GM18867 (cell line): ENCODE data around the gene PSMB7.
"Not testable (repeated sequence)": the region's sequence is repeated elsewhere in the genome, so short reads cannot be mapped to it uniquely, and the experiment has no call there.

Experiments used
- ATAC-seq: cut with Tn5 transposase; IDR thresholded peaks from one replicate; pipeline ENCODE4 v1.9.1; 2021; ENCODE audit warnings: mild to moderate bottlenecking, moderate library complexity; ENCODE audit not compliant: unreplicated experiment

The PSMB7 gene

DNA sequence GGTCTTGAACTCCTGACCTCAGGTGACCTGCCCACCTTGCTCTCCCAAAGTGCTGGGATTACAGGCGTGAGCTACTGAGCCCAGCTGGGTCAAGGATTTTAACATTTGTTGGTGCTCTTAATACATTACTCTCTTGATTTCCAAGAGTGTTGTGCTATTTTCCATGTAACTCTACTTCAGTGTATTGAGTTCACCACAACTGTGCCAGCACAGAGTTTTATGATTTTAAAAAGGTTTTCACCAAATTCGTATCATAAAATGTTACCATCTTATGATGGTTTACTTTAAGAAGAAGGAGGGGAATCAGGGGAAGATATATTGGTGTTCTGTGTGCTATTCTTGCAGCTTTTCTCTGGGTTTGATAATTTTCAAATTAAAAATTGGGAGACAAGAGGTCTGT is 28.4 kb upstream of the PSMB7 start:
- no peak for ATAC-seq

DNA sequence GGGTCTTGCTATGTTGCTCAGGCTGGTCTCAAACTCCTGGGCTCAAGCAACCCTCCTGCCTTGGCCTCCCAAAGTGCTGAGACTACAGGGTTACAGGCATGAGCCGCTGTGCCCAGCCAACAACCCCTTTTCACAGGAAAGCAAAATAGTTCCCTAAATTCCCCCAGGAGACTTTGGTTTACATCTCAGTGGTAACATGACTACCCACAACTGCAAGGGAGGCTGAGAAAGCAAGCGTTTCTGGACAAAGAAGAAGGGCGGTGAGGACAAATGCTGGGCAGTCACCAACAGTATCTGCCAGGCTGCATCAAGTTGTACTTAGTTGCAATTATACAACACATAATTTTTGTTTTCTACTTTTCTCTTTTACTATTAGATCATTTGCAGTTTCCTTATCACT is 27.6 kb upstream of the PSMB7 start:
- ATAC-seq = no peak

DNA sequence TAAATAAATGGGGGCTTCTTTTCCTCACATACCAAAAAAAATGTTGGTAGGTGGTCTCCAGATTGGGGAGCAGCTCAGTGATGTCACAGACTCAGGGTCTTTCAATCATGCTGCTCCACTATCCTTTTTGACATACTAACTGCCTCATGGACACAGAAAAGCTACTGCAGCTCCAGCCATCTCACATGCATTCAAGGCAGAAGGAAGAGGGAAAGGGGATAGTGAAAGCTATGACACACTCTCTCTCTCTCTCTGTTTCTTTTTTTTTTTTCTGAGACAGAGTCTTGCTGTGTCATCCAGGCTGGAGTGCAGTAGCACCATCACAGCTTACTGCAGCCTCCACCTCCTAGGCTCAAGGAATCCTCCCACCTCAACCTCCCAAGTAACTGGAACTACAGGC is 27.1 kb upstream of the PSMB7 start:
- no peak for ATAC-seq

DNA sequence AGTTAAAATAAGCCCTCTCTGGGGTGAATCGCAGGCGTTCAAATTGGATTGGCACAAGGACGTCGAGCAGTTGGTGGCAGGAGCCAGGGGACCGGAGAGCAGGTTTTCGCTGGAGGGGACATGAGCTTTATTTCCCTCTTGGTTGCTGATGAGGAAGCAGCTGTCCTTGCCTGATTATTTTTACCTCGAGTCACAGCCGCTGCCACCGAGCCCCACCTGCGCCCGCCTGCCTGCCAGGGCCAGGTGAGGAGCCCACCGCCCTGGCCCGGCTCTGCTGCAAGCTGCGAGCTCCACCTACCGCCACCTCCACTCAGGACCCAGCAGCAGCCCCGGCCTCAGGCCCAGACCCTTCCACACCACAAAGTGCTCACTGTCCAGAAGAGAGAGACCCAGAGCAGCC is 26.0 kb upstream of the PSMB7 start:
- ATAC-seq = no peak

DNA sequence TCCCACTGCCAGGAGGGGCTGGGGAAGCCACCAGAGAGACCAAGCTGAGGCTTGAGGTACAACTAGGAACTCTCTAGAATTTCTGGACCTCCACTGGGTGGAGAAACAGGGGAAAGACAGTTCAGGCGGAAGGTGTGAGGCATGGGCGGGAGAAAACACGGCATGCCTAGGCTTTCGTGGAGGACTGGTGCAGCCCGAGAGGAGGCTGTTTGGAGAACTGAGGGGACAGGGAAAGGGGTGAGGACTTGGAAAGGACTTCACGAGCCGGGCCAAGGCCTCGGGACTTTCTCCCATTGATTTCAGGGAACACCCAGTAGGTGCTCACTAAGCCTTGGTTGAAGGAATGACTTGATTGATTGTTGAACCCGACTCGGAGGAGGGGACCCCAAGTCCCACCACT is 25.5 kb upstream of the PSMB7 start:
- ATAC-seq = no peak

DNA sequence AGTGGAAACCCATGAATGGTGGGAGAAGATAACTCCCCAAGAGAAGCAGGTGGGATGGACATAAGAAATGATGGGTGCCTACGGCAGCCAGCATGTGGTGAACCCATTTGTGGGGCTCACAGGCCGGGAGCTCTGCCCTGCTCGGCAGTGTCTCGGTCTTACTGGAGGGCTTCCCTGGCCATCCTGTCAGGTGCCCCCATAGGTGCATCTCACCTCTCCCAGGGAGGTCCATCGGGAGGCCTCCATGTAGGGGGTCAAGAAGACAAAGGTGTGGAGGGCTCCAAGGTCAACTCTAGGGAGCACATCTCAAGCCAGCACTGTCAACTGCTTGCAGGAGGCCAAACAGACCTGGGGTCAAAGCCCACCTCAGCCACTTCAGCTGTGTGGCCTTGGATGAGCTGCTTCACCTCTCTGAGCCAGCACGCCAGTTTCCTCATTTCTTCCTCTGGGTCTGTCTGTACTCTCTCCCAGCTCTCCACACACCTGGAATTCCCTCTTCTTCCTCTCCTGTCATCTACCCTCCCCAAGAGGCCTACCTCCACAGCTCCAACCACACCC is 24.5 kb upstream of the PSMB7 start:
- ATAC-seq = no peak

DNA sequence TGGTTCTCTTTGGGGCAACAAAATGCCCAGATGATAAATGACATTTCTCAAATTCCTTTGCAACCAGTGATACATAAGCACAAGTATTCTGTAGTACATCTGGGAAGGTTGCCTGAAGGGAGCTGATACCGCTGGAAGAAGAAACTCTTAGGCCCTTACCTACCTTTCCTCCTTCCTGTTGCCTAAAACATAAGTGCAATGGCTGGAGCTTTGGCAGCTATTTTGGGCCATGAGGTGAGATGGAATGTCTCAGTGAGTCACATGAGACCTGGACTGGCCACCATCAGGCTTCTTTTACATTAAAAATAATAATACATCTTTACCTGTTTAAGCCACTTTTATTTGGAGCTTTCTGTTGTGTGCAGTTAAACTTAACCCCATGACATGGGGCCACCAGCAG is 23.8 kb upstream of the PSMB7 start:
- no peak for ATAC-seq

DNA sequence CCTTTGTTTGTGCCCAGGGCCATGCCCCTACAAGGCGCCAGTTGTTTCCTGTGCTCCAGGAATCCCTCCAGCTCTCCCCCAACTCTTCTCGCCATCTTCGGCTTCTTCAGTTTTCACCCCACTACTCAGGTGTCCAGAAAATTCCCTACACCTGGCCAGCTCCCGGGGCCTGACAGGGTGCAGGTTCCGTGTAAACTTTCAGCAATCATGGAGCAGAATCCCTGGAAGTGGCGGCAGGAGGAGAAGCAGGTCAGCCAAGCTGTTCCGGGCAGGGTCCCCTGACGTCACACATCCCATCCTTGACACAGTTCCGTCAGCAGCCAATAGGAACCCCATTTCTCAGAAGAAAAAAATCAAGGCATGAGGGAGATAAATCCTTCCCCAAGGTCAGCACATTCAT is 22.8 kb upstream of the PSMB7 start:
- ATAC-seq = no peak

DNA sequence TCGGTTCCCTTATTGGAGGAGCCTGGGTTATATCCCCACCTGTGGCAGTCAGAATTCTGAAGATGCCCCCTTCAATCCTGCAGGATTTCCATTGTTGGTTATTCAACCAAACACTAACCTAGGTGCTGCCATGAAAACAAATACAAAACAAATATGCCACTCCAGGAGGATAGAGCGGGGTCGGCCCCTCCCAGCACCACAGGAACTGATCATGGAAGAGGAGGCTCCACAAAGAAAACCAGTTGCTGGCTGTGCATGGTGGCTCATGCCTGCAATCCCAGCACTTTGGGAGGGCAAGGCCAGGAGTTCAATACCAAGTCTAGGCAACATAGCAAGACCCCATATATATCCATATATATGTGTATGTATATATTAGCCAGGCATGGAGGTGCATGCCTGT is 21.8 kb upstream of the PSMB7 start:
- ATAC-seq = no peak

DNA sequence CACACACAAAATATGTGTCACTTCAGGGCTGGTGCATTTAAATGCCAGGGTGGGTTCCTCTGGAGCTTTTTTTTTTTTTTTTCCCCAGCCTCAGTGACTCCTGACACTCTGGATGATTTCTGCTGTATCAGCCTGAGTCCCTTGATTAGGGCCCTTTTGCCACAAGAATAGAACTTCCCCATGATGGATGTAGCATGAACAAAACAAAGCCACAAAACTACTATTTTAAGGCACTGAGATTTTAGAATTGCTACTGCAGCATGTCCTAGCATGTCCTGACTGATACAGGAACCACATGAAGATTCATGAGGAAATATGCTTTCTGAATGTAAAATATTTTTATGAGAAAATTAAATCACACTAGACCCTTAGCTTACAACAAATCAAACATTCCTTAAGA is 21.1 kb upstream of the PSMB7 start:
- ATAC-seq = no peak

DNA sequence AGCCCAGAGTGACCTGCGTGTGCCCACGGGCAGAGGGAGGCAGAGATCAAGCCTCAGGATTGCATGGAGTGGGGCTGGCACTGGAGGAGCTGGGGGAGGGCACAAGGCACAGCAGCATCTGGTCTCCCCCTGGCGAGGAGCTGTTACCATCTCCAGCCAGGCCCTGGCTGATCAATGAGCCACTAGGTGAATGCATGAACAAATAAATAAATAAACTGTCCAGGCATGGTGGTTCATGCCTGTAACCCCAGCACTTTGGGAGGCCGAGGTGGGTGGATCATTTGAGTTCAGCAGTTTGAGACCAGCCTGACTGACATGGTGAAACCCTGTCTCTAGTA is 14.3 kb upstream of the PSMB7 start:
- no peak for ATAC-seq

DNA sequence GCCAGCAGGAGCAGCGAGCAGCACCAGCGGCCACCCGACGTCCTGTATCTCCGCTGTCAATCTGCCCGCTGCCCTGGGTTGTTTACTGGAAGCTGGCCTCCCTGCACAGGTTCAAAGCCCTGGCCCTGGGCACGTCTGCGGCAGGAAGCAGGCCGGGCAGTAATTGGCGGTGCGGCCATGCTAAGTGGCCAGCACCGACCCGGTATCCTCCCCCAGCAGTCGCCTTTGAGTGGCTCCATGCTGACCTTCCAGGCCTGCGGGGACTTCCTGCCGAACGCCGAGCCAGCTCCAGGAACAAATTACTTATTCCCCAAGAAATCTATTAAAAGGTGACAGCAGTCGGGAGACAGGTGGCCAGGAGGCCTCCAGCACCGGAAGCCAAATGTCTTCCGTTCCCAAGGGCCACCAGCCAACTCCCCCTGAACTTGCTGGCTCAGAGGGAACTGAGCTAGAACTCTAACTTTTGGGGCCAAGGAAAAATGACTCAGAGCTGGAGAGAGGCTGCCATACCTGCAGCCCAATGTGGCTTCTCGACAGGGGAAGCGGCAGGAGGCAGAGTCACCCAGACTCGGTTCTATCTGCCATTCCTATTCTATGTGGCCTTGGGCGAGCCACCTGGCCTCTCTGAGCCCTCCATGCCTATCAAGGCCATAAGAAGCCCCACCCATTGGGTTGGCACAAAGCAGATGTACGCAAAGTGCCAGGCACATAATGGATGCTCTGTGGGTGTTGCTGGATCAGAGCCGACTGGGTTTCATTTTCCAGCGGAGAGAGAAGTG is 13.7 kb upstream of the PSMB7 start:
- no peak for ATAC-seq

DNA sequence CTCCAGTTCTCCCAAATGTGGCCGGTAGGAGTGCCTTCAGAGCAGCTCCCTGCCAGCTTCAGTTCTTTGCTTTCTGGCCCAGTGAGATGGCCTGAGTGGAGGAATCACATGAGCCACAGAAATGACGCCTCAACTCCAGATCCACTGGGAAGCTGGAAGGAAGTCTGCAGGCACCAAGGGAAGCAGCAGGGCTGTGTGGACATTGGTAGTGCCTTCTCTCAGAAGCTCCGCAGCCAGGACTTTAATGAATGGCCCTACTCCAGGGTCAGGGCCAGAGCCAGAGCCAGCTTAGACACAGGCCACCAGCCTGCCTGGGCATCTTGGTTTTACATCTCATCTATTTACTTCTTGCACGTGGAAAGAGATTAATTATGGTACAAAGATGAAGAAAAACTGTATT is 12.0 kb upstream of the PSMB7 start:
- no peak for ATAC-seq

DNA sequence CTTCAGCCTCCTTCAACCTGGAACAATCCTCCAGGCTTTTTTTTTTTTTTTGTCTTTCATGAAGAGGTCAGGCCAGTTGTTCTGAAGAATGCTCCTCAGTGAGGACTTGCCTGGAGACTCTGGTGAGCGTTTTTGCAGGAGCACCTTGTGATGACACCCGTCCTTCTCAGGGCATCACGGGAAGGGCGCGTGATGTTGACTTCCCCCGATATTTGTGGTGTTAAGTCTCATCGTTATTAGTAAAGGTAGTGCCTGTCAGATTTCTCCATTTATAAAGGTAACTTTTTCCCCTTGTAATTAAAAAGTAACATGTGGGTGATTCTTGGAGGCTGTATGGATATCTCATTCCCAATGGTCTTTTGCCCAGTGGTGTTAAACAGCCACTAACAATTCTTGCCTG is 11.1 kb upstream of the PSMB7 start:
- no peak for ATAC-seq

DNA sequence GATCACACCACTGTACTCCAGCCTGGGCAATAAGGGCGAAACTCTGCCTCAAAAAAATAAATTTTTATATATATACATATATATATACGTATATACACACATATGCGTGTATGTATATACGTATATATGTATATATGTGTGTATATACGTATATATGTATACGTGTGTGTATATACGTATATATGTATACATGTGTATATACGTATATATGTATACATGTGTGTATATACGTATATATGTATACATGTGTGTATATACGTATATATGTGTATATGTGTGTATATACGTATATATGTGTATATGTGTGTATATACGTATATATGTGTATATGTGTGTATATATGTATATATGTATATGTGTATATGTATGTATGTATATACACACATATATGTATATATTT is 10.5 kb upstream of the PSMB7 start:
- not testable (repeated sequence) for ATAC-seq

DNA sequence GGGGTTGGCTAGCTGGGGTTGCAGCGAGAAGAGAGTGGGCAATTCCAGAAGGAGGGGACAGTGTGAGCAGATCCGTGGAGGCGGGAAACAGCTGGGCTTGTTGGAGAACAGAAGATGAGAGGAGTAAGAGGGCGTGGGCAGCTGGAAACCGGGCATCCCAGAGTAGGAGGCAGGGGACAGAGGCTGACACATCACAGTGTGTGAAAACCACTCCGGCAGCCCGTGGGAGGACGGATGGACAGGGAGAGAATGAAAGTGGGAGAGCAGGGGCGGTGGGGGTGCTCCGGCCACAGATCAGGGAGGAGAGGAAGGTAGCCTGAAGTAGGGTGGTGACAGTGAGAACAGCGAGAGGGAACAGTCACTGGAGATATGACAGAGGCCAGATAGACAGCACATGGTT is 8.3 kb upstream of the PSMB7 start:
- no peak for ATAC-seq

DNA sequence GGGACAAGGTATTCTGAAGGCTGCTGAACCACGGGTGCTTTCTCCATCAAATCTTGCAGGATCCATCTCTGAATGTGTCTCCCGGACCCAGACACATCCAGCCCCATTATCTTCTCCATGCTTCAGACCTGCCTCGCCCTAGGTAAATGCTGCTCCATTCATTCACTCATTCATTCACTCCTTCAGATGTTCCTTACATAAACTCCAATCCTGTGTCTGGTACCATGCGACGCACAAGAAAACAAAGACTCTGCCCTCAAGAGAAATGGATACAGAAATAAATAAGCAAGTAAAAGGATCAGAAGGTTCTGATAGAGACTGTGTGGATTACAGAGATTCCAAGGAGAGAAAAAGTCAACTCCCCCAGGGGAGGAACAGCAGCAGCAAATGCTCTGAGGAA is 7.9 kb upstream of the PSMB7 start:
- ATAC-seq = no peak

DNA sequence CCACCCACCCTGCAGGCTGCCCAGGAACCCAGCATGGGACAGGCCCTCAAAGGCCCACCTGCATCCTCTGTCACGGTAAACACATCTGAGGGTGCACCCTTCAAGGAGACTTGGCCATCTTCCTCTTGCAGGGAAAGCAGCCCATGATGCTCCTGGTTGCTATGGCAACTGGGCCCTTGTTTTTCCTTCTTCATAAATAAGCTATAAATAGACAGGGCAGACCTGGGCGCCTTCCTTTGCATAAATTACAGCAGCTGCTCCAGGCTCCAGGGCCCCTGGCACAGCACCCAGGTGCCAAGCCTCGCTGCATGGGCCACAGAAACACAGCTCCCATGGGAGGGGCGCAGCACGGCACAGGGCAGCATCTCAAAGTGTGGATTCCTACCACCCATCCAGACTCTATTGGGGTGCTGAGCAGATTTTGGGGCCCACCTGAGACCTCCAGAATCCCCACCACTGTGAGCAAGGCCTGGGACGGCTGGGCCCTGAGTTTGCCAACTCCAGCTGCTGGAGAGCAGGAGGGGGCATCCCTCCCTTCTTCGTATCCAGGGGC is 5.8 kb upstream of the PSMB7 start:
- no peak for ATAC-seq

DNA sequence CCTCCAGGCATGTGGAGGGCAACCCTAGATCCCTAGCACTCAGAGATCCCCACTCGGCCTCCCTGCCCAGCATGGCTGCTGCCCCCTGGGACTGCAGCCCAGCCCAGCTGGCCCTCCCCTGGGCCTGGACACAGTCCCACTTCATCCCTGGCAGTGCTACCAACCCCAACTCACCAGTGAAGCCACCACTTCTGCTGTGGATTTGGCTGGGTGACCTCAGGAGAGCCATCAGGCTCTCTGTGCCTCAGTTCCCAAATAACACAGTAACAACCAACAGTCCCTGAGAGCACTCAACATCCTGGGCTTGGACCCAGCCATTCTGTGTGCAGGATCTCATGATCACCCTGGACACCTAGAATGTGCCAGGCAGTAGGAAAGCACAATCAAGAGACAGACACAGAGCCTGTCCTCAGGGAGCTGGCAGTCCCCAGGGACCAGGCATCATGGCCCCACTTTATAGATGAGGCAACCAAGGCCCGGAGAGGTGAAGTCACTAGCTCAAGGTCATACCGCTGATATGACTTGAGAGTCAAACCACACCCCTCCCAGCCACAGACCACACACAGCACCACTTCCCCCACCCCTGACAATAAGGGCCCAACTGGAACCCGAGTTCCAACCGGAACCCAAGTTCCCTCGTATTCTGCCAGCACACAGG is 4.7 kb upstream of the PSMB7 start:
- ATAC-seq = no peak

DNA sequence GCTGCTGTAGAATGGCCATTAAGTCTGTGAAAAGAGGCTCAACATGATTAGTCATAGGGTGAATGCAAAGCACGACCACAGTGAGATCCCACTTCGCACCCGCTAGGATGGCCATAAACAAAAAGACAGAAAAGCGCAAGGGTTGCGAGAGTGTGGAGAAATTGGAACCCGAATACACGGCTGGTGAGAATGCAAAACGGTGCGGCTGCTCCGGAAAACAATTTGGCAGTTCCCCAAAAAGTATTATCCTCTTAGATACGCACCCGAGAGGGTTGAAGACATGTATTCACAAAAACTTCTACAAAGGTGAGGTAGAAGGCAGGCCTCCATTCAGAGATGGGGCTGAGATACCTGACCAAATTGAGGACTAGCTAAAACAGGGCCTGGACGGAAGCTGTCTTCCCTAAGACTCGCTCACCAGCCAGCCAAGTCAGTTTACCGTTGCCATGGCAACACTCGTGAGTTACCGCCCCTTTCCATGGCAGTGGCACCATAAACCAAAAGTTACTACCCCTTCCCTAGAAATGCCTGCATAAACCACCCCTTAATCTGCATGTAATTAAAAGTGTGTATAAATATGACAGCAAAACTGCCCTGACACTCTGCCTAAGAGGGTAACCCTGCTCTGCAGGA is 726 bp upstream of the PSMB7 start:
- ATAC-seq = no peak

DNA sequence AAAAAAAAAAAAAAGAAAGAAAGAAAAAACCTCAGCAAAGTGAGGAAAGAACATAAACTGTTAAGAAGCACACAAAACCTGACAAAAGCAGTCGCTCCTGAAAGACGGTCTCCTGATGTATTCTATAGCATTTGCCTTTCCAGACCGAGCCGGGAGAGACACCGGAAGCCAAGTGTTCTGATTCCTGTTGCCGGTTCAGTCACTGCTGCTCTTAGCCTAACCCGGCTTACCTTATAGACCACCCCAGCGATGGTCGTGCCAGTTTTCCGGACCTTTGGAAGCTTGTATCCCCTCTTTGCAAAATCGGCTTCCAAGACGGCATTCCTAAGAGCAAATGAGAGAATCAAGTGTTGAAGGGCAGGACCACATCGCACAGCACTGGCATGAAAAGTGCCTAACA is 630 bp downstream of the PSMB7 start:
- no peak for ATAC-seq

DNA sequence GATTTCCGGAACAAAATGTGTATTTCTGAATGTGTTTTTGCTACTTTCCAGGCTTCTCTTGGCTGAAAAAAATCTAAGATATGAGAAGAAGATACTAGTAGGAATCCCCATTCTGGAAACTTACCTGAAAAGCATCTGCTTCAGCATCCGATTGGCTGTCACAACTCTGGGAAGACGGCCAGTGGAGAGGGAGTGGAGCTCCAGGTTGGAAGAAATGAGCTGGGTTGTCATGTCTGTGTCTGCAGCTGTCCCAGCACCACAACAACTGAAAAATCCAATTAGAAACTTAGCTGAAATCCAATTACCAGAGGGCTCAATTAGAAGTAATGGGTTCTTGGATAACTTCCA is 3.0 kb downstream of the PSMB7 start:
- no peak for ATAC-seq
